CD4-positive, alpha-beta T cell treated with Interferon alpha-2 for 1 hour (primary cell): ENCODE results near the gene SLC35D1.
"Not testable (repeated sequence)": the region's sequence is repeated elsewhere in the genome, so short reads cannot be mapped to it uniquely, and the experiment has no call there.

Source experiments
- DNase-seq, 2 donors: peaks; one replicate each; pipeline ENCODE4 v3.0.0-alpha.2; 2020 to 2022

Gene SLC35D1

DNA sequence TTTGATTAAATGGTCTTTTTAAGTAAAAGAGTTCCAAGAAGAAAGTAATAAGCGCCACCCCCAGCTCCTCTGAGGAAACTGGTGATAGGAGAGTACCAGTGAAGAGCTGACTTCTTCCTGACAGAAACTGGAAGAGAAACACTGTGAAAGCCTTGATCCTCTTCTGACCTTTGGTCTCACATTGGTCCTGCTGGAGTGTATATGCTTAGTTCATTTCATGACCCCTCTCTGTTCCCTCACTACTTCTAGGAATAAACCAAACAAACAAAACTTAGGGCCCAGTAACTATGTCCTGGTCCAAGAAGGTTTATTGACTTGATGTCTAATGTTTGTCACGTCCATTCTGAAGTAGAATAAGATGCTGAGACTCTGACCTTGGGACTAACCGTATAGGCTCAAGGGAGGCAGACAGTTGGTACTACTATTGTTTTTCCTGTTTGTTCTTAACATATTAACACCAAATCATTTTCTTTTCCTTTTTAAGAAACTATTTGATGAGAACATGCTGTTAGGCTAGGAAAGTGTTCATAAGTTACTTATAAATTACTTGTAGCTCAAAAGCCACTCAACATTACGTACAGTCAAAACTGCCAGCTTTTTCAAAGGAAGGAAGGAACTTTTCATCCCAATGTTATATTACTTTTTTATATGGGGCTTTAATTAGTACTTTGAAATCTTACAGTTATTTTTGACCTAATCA lies 71.2 kb downstream of the SLC35D1 start:
- DNase-seq: no peak

DNA sequence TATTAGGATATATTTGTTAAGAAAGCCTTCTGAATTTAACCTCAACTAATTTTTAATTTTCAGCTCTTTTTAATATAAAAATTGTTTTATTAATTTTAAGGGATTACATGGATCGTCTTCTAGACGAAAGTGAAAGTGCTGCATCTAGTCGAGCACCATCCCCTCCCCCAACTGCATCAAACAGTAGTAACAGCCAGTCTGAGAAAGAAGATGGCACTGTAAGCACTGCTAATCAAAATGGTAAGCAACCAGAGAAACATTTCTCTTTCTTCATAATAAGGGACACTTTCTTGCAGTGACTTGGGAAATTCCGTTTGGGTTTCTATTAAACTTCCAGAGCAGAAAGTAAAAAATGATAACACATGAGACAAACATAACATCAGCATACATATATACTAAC lies 72.3 kb downstream of the SLC35D1 start:
- peak; percentile 52 to 76 for DNase-seq

DNA sequence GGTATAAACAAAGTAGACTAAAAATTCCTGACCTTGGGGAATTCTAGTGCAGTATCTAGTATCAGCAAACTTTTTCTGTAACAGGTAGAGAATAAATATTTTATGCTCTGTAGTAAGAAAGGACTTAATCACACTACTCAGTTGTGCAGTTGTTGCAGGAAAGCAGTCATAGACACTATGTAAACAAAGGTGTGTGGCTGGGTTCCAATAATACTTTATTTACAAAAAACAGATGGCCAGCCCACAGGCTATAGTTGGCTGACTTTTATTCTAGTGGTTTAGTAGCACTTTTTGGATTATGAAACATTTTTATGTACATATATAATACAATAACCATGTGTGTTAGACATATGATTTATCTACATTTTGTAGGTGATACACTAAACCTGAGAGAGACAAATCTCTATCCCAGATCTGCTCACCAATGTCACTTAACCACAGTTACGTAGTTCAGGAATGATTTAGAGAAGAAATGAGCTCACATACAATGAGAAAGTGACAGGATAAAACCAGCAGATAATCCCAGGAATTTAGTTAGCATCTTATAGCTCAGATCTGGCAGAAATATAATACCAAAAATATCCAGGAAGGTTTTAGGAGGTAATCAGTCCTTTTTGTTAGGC lies 73.1 kb downstream of the SLC35D1 start:
- DNase-seq: no peak

GRCh38 chr1:66979621-66980020 lies 74.3 kb downstream of the SLC35D1 start:
- DNase-seq: not testable (repeated sequence)

DNA sequence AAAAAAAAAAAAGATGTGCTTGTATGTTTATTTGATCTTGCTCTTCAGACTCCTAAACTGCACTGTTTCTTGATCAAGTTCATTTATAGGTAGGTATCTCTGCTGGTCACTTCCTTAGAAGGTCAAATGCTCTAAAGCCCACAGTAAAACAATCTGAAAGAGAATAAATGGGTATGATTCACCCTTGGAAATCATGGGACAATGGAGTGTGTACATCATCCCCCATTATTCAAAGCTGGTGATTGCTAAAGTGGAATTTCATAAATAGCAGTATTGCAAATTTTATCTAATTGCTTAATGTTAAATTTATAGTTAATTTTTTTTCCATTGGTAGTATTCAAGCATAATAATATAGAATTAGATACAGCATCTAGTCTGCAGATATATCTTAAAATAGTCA lies 75.7 kb downstream of the SLC35D1 start:
- no peak for DNase-seq

DNA sequence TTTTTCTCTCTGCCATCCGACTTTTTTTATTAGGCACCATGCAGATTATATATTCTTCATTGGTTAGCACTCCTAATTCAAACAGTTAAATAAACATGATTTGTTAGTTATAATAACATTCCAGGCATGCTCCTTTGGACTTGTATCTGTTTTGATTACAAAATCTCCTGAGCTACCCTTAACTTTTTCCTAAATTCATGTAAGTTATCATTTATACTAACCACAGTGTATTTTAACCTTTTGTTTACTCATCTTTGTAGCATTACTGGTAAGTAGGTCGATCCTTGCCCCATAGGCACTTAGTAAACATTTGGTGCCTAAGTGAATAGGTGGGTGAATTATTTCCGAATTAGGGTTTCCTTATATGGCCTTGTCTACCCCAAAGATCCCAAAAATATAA lies 85.4 kb downstream of the SLC35D1 start:
- DNase-seq: no peak

DNA sequence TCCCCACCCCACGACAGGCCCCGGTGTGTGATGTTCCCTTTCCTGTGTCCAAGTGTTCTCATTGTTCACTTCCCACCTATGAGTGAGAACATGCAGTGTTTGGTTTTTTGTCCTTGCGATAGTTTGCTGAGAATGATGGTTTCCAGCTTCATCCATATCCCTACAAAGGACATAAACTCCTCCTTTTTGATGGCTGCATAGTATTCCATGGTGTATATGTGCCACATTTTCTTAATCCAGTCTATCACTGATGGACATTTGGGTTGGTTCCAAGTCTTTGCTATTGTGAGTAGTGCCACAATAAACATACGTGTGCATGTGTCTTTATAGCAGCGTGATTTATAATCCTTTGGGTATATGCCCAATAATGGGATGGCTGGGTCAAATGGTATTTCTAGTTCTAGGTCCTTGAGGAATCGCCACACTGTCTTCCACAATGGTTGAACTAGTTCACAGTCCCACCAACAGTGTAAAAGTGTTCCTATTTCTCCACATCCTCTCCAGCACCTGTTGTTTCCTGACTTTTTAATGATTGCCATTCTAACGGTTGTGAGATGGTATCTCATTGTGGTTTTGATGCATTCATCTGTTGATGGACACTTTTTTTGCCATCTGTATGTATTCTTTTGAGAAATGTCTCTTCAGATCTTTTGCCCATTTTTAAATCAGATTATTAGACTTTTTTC lies 87.6 kb downstream of the SLC35D1 start:
- DNase-seq: not testable (repeated sequence)

- DNase-seq: no peak
Observed at GRCh38 chr1:66957938-66958337, 96.0 kb downstream of the SLC35D1 start.

- DNase-seq: no peak
Observed at GRCh38 chr1:66954208-66954607, 99.7 kb downstream of the SLC35D1 start.

- DNase-seq: no peak
Observed at GRCh38 chr1:66951513-66951912, 102.4 kb downstream of the SLC35D1 start.
